Peyer's patch (tissue), 4 donors: Measurements from ENCODE around the gene P2RY13. TPM values are rescaled to one million over a fixed set of nuclear protein-coding genes. Genes with fewer than 3 reads are reported as not detected.

Experiments used
- DNase-seq, 3 donors: peaks; one replicate each; pipeline ENCODE4 v3.0.0-alpha.2; 2017 to 2019
- H3K27ac ChIP-seq, 4 donors: fragments of 200-600 bp; sonication (generic); one replicate each; pipeline ENCODE4 v1.5.1; 2016 to 2019
- H3K27me3 ChIP-seq, 2 donors: fragments of 200-600 bp; sonication (generic); one replicate each; pipeline ENCODE4 v1.5.1; 2019
- H3K36me3 ChIP-seq, 3 donors: fragments of 200-600 bp; sonication (generic); one replicate each; pipeline ENCODE4 v1.5.1; 2016 to 2019
- H3K4me1 ChIP-seq, 4 donors: fragments of 200-600 bp; sonication (generic); one replicate each; pipeline ENCODE4 v1.5.1; 2016 to 2019
- H3K4me3 ChIP-seq, 4 donors: fragments of 200-600 bp; sonication (generic); 1 replicate in 3 of 4; 2 replicates in 1 of 4; pipeline ENCODE4 v1.5.1; 2016 to 2019; ENCODE audit warnings: mild to moderate bottlenecking in 1 of 4
- H3K9me3 ChIP-seq, 4 donors: fragments of 200-600 bp; sonication (generic); one replicate each; pipeline ENCODE4 v1.5.1; 2016 to 2019; ENCODE audit warnings: mild to moderate bottlenecking in 1 of 4
- CTCF ChIP-seq, 6 experiments: fragments of 450-650 bp in 4 of 6; fragments of 200-600 bp in 2 of 6; sonication (generic) in 1 of 6; IDR thresholded peaks; one replicate each; pipeline ENCODE4 v1.5.1; 2017 to 2019; ENCODE audit warnings: antibody characterized with exemption in 6 of 6, mild to moderate bottlenecking in 3 of 6, moderate library complexity in 1 of 6
- POLR2A ChIP-seq, 2 donors: fragments of 450-650 bp; IDR thresholded peaks; one replicate each; pipeline ENCODE4 v1.5.1; 2017; ENCODE audit warnings: antibody characterized with exemption in 2 of 2, mild to moderate bottlenecking in 2 of 2, moderate library complexity in 2 of 2
- total RNA-seq, 4 donors: library from RNA; depleted of rRNA; stranded (reverse); fragments of >200 nt; gene quantifications; one replicate each; pipeline ENCODE4 v1.1.0, GENCODE V29; 2016

P2RY13 gene
- 1 to 10 TPM in 1 of 4 donors, under 1 TPM in 1, not detected in 2; 0.67 to 1.7 TPM for total RNA-seq

DNA sequence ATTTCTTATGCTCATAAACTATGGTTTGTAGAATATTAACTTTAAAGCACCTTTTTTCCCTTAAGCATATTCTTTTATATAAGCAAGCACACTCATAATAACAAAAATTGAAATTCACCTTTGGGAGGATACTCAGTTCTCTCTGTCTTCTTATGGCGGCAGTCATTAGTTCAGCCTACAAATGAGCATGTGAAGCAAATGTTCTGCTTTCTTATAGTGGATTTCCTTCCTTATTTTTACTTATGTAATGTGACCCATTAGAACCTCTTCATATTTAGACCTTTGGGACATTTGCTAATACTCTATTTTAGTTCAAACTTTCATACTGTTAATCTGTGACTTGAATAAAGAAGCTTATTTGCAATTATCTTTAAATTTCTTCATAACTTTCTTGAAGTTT lies at the start of gene P2RY13:
TSS of gene P2RY13 (minus strand) at position 187 of the 400 bp plus-strand sequence. CDS start at position 166, 21 bp downstream.
- DNase-seq: no peak
- Histone ChIP-seq H3K27me3 (no peaks in the 10 kb centered on the region), H3K4me3 (peak within 1 kb of the TSS in 3 of 4 donors; percentile 2 to 16 (median 5)), H3K27ac (peak within 1 kb of the TSS in 1 of 4 donors; percentile 25), H3K36me3 (no peaks in the 10 kb centered on the region), H3K9me3 (no peaks in the 10 kb centered on the region), H3K4me1 (no peaks in the 10 kb centered on the region)
- TF ChIP-seq CTCF (IDR thresholded peaks at IDR 0.05): no peak
- TF ChIP-seq POLR2A (IDR thresholded peaks at IDR 0.05): no peak

DNA sequence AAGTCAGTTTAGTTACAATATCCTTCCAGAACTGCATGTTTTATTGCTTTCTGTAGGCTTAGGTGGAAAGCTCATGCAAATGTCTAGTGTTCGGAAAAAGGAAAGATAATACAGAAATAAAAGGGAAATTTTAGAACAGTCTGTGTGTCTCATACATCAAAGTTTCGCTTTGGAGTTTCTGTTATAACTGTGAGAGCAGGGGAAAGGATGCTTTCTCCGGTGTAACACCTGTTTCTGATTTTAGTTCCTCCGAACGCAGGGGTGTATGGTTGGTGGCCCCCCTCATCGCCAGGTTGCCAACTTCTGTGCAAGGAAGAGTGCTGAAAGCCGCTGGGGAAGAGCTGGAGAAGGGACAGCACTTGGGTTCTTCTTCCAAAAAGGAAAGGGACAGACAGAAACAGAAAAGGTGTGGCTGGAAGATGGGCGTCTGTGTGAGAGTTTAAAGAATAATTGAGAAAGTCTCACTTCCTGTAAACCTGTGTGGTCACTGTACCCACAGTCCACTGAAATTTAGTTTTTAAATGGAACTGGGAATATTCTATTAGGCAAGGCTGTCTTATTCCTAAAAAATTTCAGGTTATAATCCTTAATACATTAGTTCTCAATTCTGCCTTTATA lies 48.5 kb upstream of the P2RY13 start:
- TF ChIP-seq POLR2A (IDR thresholded peaks at IDR 0.05) (no peak), CTCF (IDR thresholded peaks at IDR 0.05) (no peak)
- H3K27ac ChIP-seq: no peak overlapping the region
- H3K36me3 ChIP-seq: no peaks in the 10 kb centered on the region
- H3K4me3 ChIP-seq: no peak overlapping the region
- peaks cover 0 to 3% (median 0%) of the 10 kb centered on the region in 4 donors for H3K4me1 ChIP-seq
- H3K9me3 ChIP-seq: no peaks in the 10 kb centered on the region
- no peak for DNase-seq
- no peaks in the 10 kb centered on the region for H3K27me3 ChIP-seq

GRCh38 chr3:151372063-151372820 lies 42.9 kb upstream of the P2RY13 start:
- TF ChIP-seq CTCF (IDR thresholded peaks at IDR 0.05) (no peak), POLR2A (IDR thresholded peaks at IDR 0.05) (no peak)
- Histone ChIP-seq H3K9me3 (no peaks in the 10 kb centered on the region), H3K27ac (no peak overlapping the region), H3K36me3 (no peaks in the 10 kb centered on the region), H3K4me1 (no peaks in the 10 kb centered on the region), H3K27me3 (no peaks in the 10 kb centered on the region), H3K4me3 (no peak overlapping the region)
- no peak for DNase-seq

DNA sequence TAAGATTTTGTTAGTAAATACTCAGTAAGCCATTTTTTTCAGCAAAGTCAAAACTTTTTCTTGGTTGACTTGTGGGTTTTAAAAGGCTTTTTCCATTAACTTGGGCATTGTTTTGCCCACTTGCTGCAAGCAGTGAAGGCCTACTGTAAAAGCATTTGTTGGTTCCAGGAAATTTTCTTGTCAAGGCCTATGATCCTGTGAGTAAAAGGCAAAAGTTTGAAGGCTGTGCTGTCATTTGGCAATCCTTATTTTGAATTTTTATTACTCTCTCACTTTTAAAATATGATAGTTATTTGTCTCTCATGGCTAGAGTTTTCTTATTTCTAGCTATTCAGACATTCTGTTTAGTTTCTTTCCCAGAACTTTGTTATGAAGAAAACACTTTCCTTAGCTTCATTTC lies 42.2 kb upstream of the P2RY13 start:
- no peak overlapping the region for H3K4me3 ChIP-seq
- no peaks in the 10 kb centered on the region for H3K36me3 ChIP-seq
- no peak for TF ChIP-seq CTCF (IDR thresholded peaks at IDR 0.05)
- DNase-seq: no peak
- H3K9me3 ChIP-seq: no peaks in the 10 kb centered on the region
- H3K27me3 ChIP-seq: no peaks in the 10 kb centered on the region
- no peaks in the 10 kb centered on the region for H3K4me1 ChIP-seq
- no peak overlapping the region for H3K27ac ChIP-seq

- no peaks in the 10 kb centered on the region for H3K4me1 ChIP-seq
- TF ChIP-seq POLR2A (IDR thresholded peaks at IDR 0.05) (no peak), CTCF (IDR thresholded peaks at IDR 0.05) (no peak)
- DNase-seq: no peak
These were observed 38.1 kb upstream of the P2RY13 start for GRCh38 chr3:151367448-151367847.

More at GRCh38 chr3:151367448-151367847, 38.1 kb upstream of the P2RY13 start:
- no peaks in the 10 kb centered on the region for H3K9me3 ChIP-seq
- H3K27me3 ChIP-seq: no peaks in the 10 kb centered on the region
- no peaks in the 10 kb centered on the region for H3K36me3 ChIP-seq
- no peak overlapping the region for H3K4me3 ChIP-seq
- H3K27ac ChIP-seq: no peak overlapping the region
